GM18505 (cell line): ENCODE data around the gene P2RY8.

ENCODE experiments used
- ATAC-seq: cut with Tn5 transposase; IDR thresholded peaks from one replicate; pipeline ENCODE4 v1.9.1; 2021; ENCODE audit not compliant: unreplicated experiment
- POLR2A ChIP-seq: IDR thresholded peaks from 4 replicates; pipeline ENCODE4 v1.6.1; 2011; ENCODE audit warnings: borderline replicate concordance; ENCODE audit not compliant: insufficient read depth, insufficient read length; ENCODE audit errors: extremely low read depth

The P2RY8 gene

DNA sequence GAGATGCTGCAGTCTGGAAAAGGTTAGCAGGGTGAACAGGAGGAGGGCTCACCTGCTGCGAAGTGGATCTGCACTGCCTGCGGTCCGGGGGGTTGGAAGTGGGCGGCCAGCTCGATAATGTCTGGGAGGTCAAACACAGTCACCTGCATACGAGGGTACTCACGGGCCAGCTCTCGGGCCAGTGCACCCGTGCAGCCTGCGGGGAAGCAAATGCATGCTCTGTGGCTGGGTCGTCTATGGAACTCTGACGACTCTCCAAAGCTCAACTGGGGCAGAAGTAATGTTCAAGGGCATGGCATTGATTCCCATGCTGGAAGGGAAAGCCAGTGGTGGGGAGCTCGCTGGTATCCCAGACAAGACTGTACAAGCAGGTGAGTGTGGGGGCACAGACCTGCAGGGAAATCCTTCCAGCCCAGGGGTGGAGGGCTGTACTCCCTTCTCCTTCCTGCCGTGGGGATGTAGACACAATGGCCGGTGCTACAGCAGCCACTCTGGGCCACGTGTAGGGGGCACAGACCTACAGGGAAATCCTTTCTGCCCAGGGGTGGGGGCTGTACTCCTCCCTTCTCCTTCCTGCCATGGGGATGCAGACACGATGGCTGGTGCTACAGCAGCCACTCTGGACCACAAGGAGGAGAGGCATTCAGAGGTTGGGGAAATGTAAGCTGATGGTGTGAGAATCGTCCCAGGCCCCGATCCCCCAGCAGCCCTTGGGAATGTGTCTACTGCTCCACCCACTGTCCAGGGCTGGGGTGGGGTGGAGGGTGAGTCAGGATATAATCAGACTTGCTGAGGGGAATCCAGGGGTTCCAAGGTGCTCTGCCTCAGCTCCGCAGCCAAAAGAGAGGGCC, 118.8 kb downstream of the P2RY8 start:
- TF ChIP-seq POLR2A: no peak
- no peak for ATAC-seq

DNA sequence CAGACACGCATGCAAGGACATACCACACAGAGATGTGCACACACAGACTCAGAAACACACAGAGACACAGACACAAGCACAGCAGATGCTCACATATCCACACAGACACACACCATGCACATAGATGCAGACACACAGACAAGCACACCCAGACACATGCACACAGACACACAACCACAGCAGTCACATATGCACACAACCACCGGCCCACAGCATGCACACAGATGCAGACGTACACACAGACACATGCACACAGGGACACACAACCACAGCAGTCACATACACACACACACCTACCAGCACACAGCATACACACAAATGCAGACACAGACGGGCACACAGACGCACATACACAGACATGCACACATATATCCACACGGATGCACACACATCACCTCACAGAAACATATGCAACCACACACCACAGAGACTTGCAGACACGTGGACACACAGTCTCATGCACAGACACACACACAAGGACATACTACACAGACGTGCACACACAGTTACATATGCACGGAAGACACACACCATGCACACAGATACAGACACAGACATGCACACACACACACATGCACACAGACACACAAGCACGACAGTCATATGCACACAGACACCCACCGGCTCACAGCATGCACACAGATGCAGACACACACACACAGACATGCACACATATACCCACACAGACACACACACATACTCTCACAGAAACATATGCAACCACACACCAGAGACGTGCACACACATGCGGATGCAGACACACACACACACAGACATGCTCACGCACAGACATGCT, 119.8 kb downstream of the P2RY8 start:
- no peak for ATAC-seq
- TF ChIP-seq POLR2A: peak; percentile 2

DNA sequence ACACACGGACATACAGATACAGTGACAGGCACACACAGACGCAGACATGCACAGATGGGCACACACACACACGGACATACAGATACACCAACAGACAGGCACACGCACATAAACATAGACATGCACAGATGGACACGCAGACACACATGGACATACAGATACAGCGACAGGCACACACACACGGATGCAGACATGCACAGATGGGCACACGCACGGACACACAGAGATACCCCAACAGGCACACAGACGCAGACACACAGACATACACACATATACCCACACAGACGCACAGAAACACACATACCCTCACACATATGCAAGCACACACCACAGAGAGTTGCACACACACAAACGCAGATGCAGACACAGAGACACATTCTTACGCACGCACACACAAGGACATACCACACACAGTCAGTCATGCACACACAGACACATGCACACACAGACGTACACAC, 120.6 kb downstream of the P2RY8 start:
- no peak for ATAC-seq
- TF ChIP-seq POLR2A: no peak
